Vagina (tissue), 2 donors: Measurements from ENCODE around the gene BRIX1. TPM values are rescaled to one million over a fixed set of nuclear protein-coding genes. Genes with fewer than 3 reads are reported as not detected.

Experiments
- DNase-seq, 2 donors: peaks; one replicate each; pipeline ENCODE4 v3.0.0-alpha.2; 2017; ENCODE audit errors: extremely low spot score in 2 of 2
- H3K27ac ChIP-seq: fragments of 200-600 bp; sonication (generic); one replicate; pipeline ENCODE4 v1.5.1; 2019
- H3K27me3 ChIP-seq: fragments of 200-600 bp; sonication (generic); one replicate; pipeline ENCODE4 v1.5.1; 2019
- H3K36me3 ChIP-seq, 2 donors: fragments of 200-600 bp; sonication (generic); one replicate each; pipeline ENCODE4 v1.5.1; 2017 to 2019
- H3K4me1 ChIP-seq: fragments of 200-600 bp; sonication (generic); one replicate; pipeline ENCODE4 v1.5.1; 2019
- H3K4me3 ChIP-seq, 2 donors: fragments of 200-600 bp; sonication (generic); 1 replicate in 1 of 2; 2 replicates in 1 of 2; pipeline ENCODE4 v1.5.1; 2016 to 2019
- H3K9me3 ChIP-seq: fragments of 200-600 bp; sonication (generic); one replicate; pipeline ENCODE4 v1.5.1; 2019
- CTCF ChIP-seq, 3 experiments: fragments of 450-650 bp in 2 of 3; fragments of 200-600 bp in 1 of 3; sonication (generic) in 1 of 3; IDR thresholded peaks; one replicate each; pipeline ENCODE4 v1.5.1; 2017 to 2019; ENCODE audit warnings: antibody characterized with exemption in 3 of 3, mild to moderate bottlenecking in 2 of 3, moderate library complexity in 2 of 3
- POLR2A ChIP-seq, 2 donors: fragments of 450-650 bp; IDR thresholded peaks; one replicate each; pipeline ENCODE4 v1.6.1; 2017; ENCODE audit warnings: antibody characterized with exemption in 2 of 2, mild to moderate bottlenecking in 2 of 2, moderate library complexity in 2 of 2
- POLR2AphosphoS5 ChIP-seq, 2 donors: sonication (generic); formaldehyde crosslinking; IDR thresholded peaks; one replicate each; pipeline ENCODE4 v1.9.0; 2017; ENCODE audit warnings: antibody characterized with exemption in 2 of 2, mild to moderate bottlenecking in 2 of 2, low read depth in 1 of 2; ENCODE audit not compliant: insufficient read depth in 1 of 2
- intact Hi-C: fragments of 100-400 bp; cut with DNase I; formaldehyde crosslinking; loops from one replicate; pipeline ENCODE4 v1.15.1; 2023
- total RNA-seq: library from RNA; depleted of rRNA; stranded (reverse); fragments of >200 nt; gene quantifications from one replicate; pipeline ENCODE4 v1.2.3, GENCODE V29; 2016

BRIX1 gene
- total RNA-seq, 1 donor from 2014 or later = 10.3 TPM

- Histone ChIP-seq H3K4me1 (no peaks in the 10 kb centered on the region), H3K27ac (no peak overlapping the region), H3K9me3 (no peaks in the 10 kb centered on the region), H3K4me3 (no peak overlapping the region), H3K27me3 (no peaks in the 10 kb centered on the region), H3K36me3 (no peaks in the 10 kb centered on the region)
- DNase-seq = no peak
- TF ChIP-seq POLR2AphosphoS5 (IDR thresholded peaks at IDR 0.05; ENCODE audit: insufficient read depth in 1 of 2, low read depth in 1 of 2) (no peak), CTCF (IDR thresholded peaks at IDR 0.05) (no peak), POLR2A (IDR thresholded peaks at IDR 0.05) (no peak)
- intact Hi-C loops = no loop called here
Observed at GRCh38 chr5:34869256-34869655, 46.3 kb upstream of the BRIX1 start.

GRCh38 chr5:34870382-34870781 lies 45.1 kb upstream of the BRIX1 start:
- TF ChIP-seq POLR2AphosphoS5 (IDR thresholded peaks at IDR 0.05; ENCODE audit: insufficient read depth in 1 of 2, low read depth in 1 of 2) (no peak), POLR2A (IDR thresholded peaks at IDR 0.05) (no peak), CTCF (IDR thresholded peaks at IDR 0.05) (no peak)
- H3K36me3 ChIP-seq = no peaks in the 10 kb centered on the region
- no peak for DNase-seq

DNA sequence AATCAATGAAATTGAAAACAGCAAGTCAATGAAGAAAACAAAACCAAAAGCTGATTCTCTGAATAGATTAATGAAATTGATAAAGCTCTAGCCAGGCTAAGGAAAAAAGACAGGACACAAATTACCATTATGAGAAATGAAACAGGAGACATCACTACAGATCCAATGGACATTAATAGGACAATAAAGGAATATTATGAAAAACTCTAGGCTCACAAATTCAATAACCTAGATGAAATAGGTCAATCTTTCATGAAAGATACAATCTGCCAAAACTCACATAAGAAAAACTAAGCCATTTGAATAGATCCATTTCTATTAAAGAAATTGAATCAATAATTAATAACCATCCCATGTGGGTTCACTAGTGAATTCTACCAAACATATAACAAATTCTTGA lies 39.2 kb upstream of the BRIX1 start:
- H3K4me1 ChIP-seq = no peaks in the 10 kb centered on the region
- no peaks in the 10 kb centered on the region for H3K9me3 ChIP-seq
- no peak overlapping the region for H3K27ac ChIP-seq
- H3K36me3 ChIP-seq = no peaks in the 10 kb centered on the region
- intact Hi-C loops = no loop called here
- H3K27me3 ChIP-seq = no peaks in the 10 kb centered on the region
- TF ChIP-seq CTCF (IDR thresholded peaks at IDR 0.05) (no peak), POLR2A (IDR thresholded peaks at IDR 0.05) (no peak), POLR2AphosphoS5 (IDR thresholded peaks at IDR 0.05; ENCODE audit: insufficient read depth in 1 of 2, low read depth in 1 of 2) (no peak)
- DNase-seq = no peak
- no peak overlapping the region for H3K4me3 ChIP-seq

More at GRCh38 chr5:34870382-34870781, 45.1 kb upstream of the BRIX1 start:
- Histone ChIP-seq H3K4me3 (no peak overlapping the region), H3K9me3 (no peaks in the 10 kb centered on the region), H3K4me1 (no peaks in the 10 kb centered on the region), H3K27ac (no peak overlapping the region), H3K27me3 (no peaks in the 10 kb centered on the region)
- intact Hi-C loops = no loop called here

DNA sequence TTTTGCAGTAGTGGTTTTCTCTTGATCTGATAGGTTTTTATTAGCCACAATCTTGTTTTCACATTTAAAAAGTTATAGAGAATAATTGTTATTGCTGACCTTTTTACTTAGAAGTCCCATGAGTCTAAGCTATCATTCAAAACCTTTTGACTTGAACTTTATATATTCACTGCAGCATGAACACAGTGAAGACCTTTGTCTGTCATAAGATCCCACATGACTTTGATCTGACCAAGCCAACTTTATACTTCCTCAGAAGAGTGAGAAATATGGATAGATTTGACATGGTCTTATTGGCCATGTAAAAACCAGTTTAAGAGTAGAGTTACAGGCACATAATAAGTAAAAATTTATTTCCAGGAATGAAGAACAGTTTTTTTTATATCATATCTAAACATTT lies 34.3 kb upstream of the BRIX1 start:
- DNase-seq = no peak
- intact Hi-C loops = no loop called here
- Histone ChIP-seq H3K4me3 (no peak overlapping the region), H3K27me3 (no peaks in the 10 kb centered on the region), H3K36me3 (no peaks in the 10 kb centered on the region), H3K27ac (no peak overlapping the region), H3K9me3 (no peaks in the 10 kb centered on the region), H3K4me1 (no peaks in the 10 kb centered on the region)
- no peak for TF ChIP-seq POLR2A (IDR thresholded peaks at IDR 0.05)
- TF ChIP-seq POLR2AphosphoS5 (IDR thresholded peaks at IDR 0.05; ENCODE audit: insufficient read depth in 1 of 2, low read depth in 1 of 2) = no peak
- no peak for TF ChIP-seq CTCF (IDR thresholded peaks at IDR 0.05)

DNA sequence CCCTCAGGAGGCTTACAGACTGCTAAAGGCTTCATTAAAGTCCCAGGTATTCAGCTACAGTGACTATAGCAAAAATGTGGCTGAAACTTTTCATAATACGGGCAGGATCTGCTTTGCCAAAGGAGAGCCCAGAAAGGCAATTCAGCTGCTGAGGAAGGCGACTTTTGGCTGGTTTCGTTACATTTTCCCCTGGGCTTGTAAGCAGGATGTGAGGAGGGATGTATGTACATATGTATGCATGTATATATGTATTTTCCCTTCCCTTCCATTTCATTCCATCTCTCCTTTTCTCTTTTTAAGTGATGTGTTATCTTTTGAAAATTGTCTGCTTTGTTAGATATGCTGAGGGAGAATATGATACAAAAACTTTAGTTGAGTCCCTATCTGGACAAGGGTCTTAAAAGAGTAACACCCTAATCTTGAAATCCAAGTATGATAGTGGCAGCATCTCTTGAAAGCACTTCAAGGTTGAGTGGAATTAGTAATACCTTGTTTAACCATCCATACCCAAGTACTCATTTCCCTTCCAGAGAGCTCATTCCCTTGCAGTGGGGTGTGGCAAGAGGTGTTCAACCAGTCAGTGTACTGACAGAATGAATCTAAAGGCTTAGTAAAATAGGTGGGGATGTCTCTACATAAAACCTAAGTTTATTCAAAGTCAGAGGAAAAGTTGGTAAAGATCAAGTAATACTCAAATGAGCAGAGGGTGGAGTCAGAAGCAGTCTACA lies 29.0 kb upstream of the BRIX1 start:
- H3K4me1 ChIP-seq = no peaks in the 10 kb centered on the region
- H3K27ac ChIP-seq = no peak overlapping the region
- no peaks in the 10 kb centered on the region for H3K36me3 ChIP-seq
- no peak for DNase-seq
- no peak overlapping the region for H3K4me3 ChIP-seq
- H3K27me3 ChIP-seq = no peaks in the 10 kb centered on the region
- no peaks in the 10 kb centered on the region for H3K9me3 ChIP-seq
- intact Hi-C loops = no loop called here
- TF ChIP-seq POLR2A (IDR thresholded peaks at IDR 0.05) (no peak), POLR2AphosphoS5 (IDR thresholded peaks at IDR 0.05; ENCODE audit: insufficient read depth in 1 of 2, low read depth in 1 of 2) (no peak), CTCF (IDR thresholded peaks at IDR 0.05) (no peak)
